Measurements from ENCODE around the gene LHX3.
"Not testable (repeated sequence)": the region's sequence is repeated elsewhere in the genome, so short reads cannot be mapped to it uniquely, and the experiment has no call there.

Gene LHX3

GRCh38 chr9:136239983-136240330 lies 35.0 kb upstream of the LHX3 start:
- Histone ChIP-seq H3K36me3 (ENCODE audit: insufficient read depth, low read length) (peaks cover 23% of the 10 kb centered on the region), H3K4me1 (ENCODE audit: insufficient read depth, low read length) (peaks cover 21% of the 10 kb centered on the region)
- 95% methylated on average over 2 of the region's 2 CpGs for WGBS

GRCh38 chr9:136239135-136239982 lies 34.4 kb upstream of the LHX3 start:
- H3K36me3 ChIP-seq (ENCODE audit: insufficient read depth, low read length), result peaks cover 24% of the 10 kb centered on the region

More at GRCh38 chr9:136239983-136240330, 35.0 kb upstream of the LHX3 start:
- Histone ChIP-seq H3K27ac (ENCODE audit: low read depth, low read length) (no peak overlapping the region), H3K9me3 (ENCODE audit: insufficient read depth, low read depth, low read length) (no peaks in the 10 kb centered on the region), H3K9ac (ENCODE audit: low read depth, low read length) (no peak overlapping the region), H3K27me3 (ENCODE audit: insufficient read depth, low read length) (no peaks in the 10 kb centered on the region), H3K4me3 (ENCODE audit: low read length) (no peak overlapping the region)

DNA sequence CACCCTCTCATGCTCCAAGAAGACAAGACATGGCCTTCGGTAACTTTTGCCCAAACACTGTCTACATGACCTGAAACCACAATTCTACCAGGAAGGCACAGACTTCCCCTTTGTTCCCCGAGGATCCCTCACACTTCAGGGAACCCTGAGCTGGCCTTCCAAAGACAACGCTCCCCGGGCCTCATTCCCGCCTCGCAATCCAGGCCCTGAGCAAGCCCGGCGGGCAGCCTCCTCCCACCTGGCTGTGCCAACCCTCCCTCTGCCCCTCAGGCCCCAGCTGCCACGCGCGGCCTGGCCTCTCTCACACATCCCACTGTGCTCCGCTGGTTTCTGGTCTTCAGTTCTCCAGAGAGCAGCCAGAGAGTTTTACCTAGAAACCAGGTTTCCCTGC lies 33.4 kb upstream of the LHX3 start:
- H3K4me3 ChIP-seq (ENCODE audit: low read length), result no peak overlapping the region
- no peak overlapping the region for H3K9ac ChIP-seq (ENCODE audit: low read depth, low read length)
- H3K27me3 ChIP-seq (ENCODE audit: insufficient read depth, low read length), result no peaks in the 10 kb centered on the region
- no peak overlapping the region for H3K27ac ChIP-seq (ENCODE audit: low read depth, low read length)
- H3K36me3 ChIP-seq (ENCODE audit: insufficient read depth, low read length), result peaks cover 22% of the 10 kb centered on the region
- no peaks in the 10 kb centered on the region for H3K9me3 ChIP-seq (ENCODE audit: insufficient read depth, low read depth, low read length)
- 86% methylated on average over 12 of the region's 12 CpGs for WGBS
- peaks cover 6% of the 10 kb centered on the region for H3K4me1 ChIP-seq (ENCODE audit: insufficient read depth, low read length)

More at GRCh38 chr9:136239135-136239982, 34.4 kb upstream of the LHX3 start:
- H3K4me3 ChIP-seq (ENCODE audit: low read length), result no peak overlapping the region
- no peaks in the 10 kb centered on the region for H3K9me3 ChIP-seq (ENCODE audit: insufficient read depth, low read depth, low read length)
- peaks cover 16% of the 10 kb centered on the region for H3K4me1 ChIP-seq (ENCODE audit: insufficient read depth, low read length)
- no peak overlapping the region; the same call in 1 of the 2 replicates for H3K9ac ChIP-seq (ENCODE audit: low read depth, low read length)
- H3K27ac ChIP-seq (ENCODE audit: low read depth, low read length), result no peak overlapping the region
- 90% methylated on average over 25 of the region's 25 CpGs for WGBS
- no peaks in the 10 kb centered on the region for H3K27me3 ChIP-seq (ENCODE audit: insufficient read depth, low read length)

DNA sequence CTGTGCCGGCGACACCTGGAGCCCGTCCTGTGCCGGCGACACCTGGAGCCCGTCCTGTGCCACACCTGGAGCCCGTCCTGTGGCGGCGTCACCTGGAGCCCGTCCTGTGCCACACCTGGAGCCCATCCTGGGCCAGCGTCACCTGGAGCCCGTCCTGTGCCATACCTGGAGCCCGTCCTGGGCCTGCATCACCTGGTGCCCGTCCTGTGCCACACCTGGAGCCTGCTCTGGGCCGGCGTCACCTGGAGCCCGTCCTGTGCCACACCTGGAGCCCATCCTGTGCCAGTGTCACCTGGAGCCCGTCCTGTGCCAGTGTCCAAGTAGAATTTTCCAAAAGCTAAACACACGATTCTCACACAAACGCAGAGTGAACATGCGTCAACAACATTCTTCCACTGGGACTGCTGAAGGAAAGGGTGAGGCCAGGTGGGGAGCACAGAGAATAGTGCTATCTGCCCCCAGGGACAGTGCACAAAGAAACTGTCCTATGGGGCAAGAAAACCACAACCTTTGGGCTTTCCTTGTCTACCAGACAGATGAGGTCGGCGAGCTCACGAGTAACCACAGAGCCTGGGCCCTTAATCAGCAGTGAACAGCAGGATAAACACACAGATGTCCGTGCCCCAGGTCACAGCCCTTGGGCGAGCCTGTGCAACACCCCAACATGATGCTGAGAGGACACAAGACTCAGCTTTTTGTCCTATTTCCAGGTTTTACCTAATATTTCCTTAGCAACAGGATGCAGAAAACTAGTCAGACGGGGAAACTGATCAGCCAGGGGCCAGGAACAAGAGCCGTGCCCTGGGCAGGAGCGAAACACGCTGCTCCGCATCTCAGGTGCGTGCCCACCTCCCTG lies 32.8 kb upstream of the LHX3 start:
- H3K36me3 ChIP-seq (ENCODE audit: insufficient read depth, low read length), result peaks cover 22% of the 10 kb centered on the region
- H3K27me3 ChIP-seq (ENCODE audit: insufficient read depth, low read length), result no peaks in the 10 kb centered on the region
- H3K9ac ChIP-seq (ENCODE audit: low read depth, low read length), result no peak overlapping the region
- WGBS, result 96% methylated on average over 32 of the region's 32 CpGs
- no peak overlapping the region for H3K4me3 ChIP-seq (ENCODE audit: low read length)
- no peaks in the 10 kb centered on the region for H3K9me3 ChIP-seq (ENCODE audit: insufficient read depth, low read depth, low read length)
- no peak overlapping the region for H3K27ac ChIP-seq (ENCODE audit: low read depth, low read length)
- 0 out of 2 replicates have a peak, but pooled peaks cover under 1% of the 10 kb centered on the region for H3K4me1 ChIP-seq (ENCODE audit: insufficient read depth, low read length)

DNA sequence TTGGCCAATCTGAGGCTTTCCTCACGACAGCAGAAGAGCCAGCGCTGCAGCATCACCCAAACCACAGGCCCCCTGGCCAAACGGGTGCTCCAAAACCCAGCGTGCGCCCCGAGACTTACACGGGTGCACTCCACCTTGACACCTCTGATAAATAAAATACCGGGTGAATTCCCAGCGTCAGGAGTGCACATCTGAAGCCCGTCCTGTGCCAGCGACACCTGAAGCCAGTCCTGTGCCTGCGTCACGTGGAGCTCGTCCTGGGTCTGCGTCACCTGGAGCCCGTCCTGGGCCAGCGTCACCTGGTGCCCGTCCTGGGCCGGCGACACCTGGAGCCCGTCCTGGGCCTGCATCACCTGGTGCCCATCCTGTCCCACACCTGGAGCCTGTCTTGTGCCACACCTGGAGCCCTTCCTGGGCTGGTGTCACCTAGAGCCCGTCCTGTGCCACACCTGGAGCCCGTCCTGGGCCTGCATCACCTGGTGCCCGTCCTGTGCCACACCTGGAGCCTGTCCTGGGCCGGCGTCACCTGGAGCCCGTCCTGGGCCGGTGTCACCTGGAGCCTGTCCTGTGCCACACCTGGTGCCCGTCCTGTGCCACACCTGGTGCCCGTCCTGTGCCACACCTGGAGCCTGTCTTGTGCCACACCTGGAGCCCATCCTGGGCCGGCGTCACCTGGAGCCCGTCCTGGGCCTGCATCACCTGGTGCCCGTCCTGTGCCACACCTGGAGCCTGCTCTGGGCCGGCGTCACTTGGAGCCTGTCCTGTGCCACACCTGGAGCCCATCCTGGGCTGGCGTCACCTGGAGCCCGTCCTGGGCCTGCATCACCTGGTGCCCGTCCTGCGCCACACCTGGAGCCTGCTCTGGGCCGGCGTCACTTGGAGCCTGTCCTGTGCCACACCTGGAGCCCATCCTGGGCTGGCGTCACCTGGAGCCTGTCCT lies 31.8 kb upstream of the LHX3 start:
- H3K9me3 ChIP-seq (ENCODE audit: insufficient read depth, low read depth, low read length); H3K27me3 ChIP-seq (ENCODE audit: insufficient read depth, low read length); H3K4me3 ChIP-seq (ENCODE audit: low read length); H3K27ac ChIP-seq (ENCODE audit: low read depth, low read length); H3K9ac ChIP-seq (ENCODE audit: low read depth, low read length); H3K4me1 ChIP-seq (ENCODE audit: insufficient read depth, low read length): not testable (repeated sequence)
- 95% methylated on average over 43 of the region's 43 CpGs for WGBS
- H3K36me3 ChIP-seq (ENCODE audit: insufficient read depth, low read length), result peaks cover 26% of the 10 kb centered on the region

- WGBS, result 93% methylated on average over 27 of the region's 27 CpGs
- H3K9me3 ChIP-seq (ENCODE audit: insufficient read depth, low read depth, low read length), result no peaks in the 10 kb centered on the region
- H3K27me3 ChIP-seq (ENCODE audit: insufficient read depth, low read length), result no peaks in the 10 kb centered on the region
- no peak overlapping the region for H3K27ac ChIP-seq (ENCODE audit: low read depth, low read length)
- H3K9ac ChIP-seq (ENCODE audit: low read depth, low read length), result no peak overlapping the region
- peaks cover 26% of the 10 kb centered on the region for H3K36me3 ChIP-seq (ENCODE audit: insufficient read depth, low read length)
- H3K4me3 ChIP-seq (ENCODE audit: low read length), result no peak overlapping the region
- no peaks in the 10 kb centered on the region for H3K4me1 ChIP-seq (ENCODE audit: insufficient read depth, low read length)
Measured at GRCh38 chr9:136235709-136236455, 31.0 kb upstream of the LHX3 start.

GRCh38 chr9:136235171-136235570 lies 30.2 kb upstream of the LHX3 start:
- peaks cover 26% of the 10 kb centered on the region for H3K36me3 ChIP-seq (ENCODE audit: insufficient read depth, low read length)
- H3K4me1 ChIP-seq (ENCODE audit: insufficient read depth, low read length), result no peaks in the 10 kb centered on the region
- no peak overlapping the region for H3K27ac ChIP-seq (ENCODE audit: low read depth, low read length)
- no peak overlapping the region for H3K9ac ChIP-seq (ENCODE audit: low read depth, low read length)
- H3K9me3 ChIP-seq (ENCODE audit: insufficient read depth, low read depth, low read length), result no peaks in the 10 kb centered on the region
- no peaks in the 10 kb centered on the region for H3K27me3 ChIP-seq (ENCODE audit: insufficient read depth, low read length)
- no peak overlapping the region for H3K4me3 ChIP-seq (ENCODE audit: low read length)
- 94% methylated on average over 17 of the region's 17 CpGs for WGBS

DNA sequence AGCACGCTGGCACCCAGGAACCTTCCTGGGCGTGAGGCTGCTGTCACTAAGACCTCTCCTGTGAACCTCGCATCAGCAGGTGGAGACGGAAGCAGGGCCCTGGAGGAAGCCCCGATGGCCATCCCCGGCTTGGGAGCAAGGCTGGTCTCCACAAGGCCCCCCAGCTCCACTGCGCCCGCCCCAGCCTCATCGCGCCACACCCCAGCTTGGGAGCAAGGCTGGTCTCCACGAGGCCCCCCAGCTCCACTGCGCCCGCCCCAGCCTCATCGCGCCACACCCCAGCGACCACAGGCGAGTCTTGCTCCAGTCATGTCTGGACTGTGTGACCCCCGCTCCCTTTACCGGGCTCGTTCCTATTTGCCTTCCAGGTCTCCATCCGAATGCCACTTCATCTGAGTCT lies 29.7 kb upstream of the LHX3 start:
- H3K4me3 ChIP-seq (ENCODE audit: low read length), result no peak overlapping the region
- no peaks in the 10 kb centered on the region for H3K27me3 ChIP-seq (ENCODE audit: insufficient read depth, low read length)
- WGBS, result 96% methylated on average over 21 of the region's 21 CpGs
- no peak overlapping the region for H3K27ac ChIP-seq (ENCODE audit: low read depth, low read length)
- H3K4me1 ChIP-seq (ENCODE audit: insufficient read depth, low read length), result no peaks in the 10 kb centered on the region
- H3K9me3 ChIP-seq (ENCODE audit: insufficient read depth, low read depth, low read length), result no peaks in the 10 kb centered on the region
- H3K36me3 ChIP-seq (ENCODE audit: insufficient read depth, low read length), result peaks cover 26% of the 10 kb centered on the region
- H3K9ac ChIP-seq (ENCODE audit: low read depth, low read length), result no peak overlapping the region

- Histone ChIP-seq H3K9ac (ENCODE audit: low read depth, low read length) (no peak overlapping the region), H3K36me3 (ENCODE audit: insufficient read depth, low read length) (peaks cover 26% of the 10 kb centered on the region), H3K27ac (ENCODE audit: low read depth, low read length) (no peak overlapping the region), H3K9me3 (ENCODE audit: insufficient read depth, low read depth, low read length) (no peaks in the 10 kb centered on the region), H3K27me3 (ENCODE audit: insufficient read depth, low read length) (no peaks in the 10 kb centered on the region), H3K4me1 (ENCODE audit: insufficient read depth, low read length) (no peaks in the 10 kb centered on the region), H3K4me3 (ENCODE audit: low read length) (no peak overlapping the region)
- WGBS, result 90% methylated on average over 14 of the region's 14 CpGs
Measured at GRCh38 chr9:136233868-136234267, 28.9 kb upstream of the LHX3 start.

GRCh38 chr9:136233411-136233810 lies 28.5 kb upstream of the LHX3 start:
- peaks cover 26% of the 10 kb centered on the region for H3K36me3 ChIP-seq (ENCODE audit: insufficient read depth, low read length)
- WGBS, result 93% methylated on average over 15 of the region's 15 CpGs

More at GRCh38 chr9:136233411-136233810, 28.5 kb upstream of the LHX3 start:
- Histone ChIP-seq H3K27me3 (ENCODE audit: insufficient read depth, low read length) (no peaks in the 10 kb centered on the region), H3K27ac (ENCODE audit: low read depth, low read length) (no peak overlapping the region), H3K9ac (ENCODE audit: low read depth, low read length) (no peak overlapping the region), H3K9me3 (ENCODE audit: insufficient read depth, low read depth, low read length) (no peaks in the 10 kb centered on the region), H3K4me3 (ENCODE audit: low read length) (no peak overlapping the region), H3K4me1 (ENCODE audit: insufficient read depth, low read length) (no peaks in the 10 kb centered on the region)

Data from HUES64 (cell line).